NCI-H2196 treated with DMSO at 0.1 percent for 48 hours (cell line): ENCODE data around the gene TBR1.

Experiments used
- DNase-seq: peaks from one replicate; lab custom pipeline; 2025; ENCODE audit not compliant: unreplicated experiment; lab: John Stamatoyannopoulos, UW

The TBR1 gene

GRCh38 chr2:161414042-161415033, 1.8 kb upstream of the TBR1 start:
- DNase-seq = no peak

GRCh38 chr2:161415034-161415986, 787 bp upstream of the TBR1 start:
- DNase-seq = no peak

GRCh38 chr2:161416708-161417437, 776 bp downstream of the TBR1 start:
- no peak for DNase-seq

- DNase-seq = no peak
Observed at GRCh38 chr2:161417438-161418274, 1.6 kb downstream of the TBR1 start.

- DNase-seq = no peak
Observed at GRCh38 chr2:161418275-161418714, 2.2 kb downstream of the TBR1 start.

GRCh38 chr2:161418715-161419637, 2.9 kb downstream of the TBR1 start:
- no peak for DNase-seq

- no peak for DNase-seq
Observed at GRCh38 chr2:161419638-161420190, 3.6 kb downstream of the TBR1 start.

GRCh38 chr2:161420406-161421074, 4.4 kb downstream of the TBR1 start:
- no peak for DNase-seq

GRCh38 chr2:161421686-161422085, 5.6 kb downstream of the TBR1 start:
- DNase-seq = no peak

- no peak for DNase-seq
Observed at GRCh38 chr2:161422816-161423403, 6.8 kb downstream of the TBR1 start.

- DNase-seq = no peak
Observed at GRCh38 chr2:161423421-161424393, 7.6 kb downstream of the TBR1 start.

GRCh38 chr2:161424394-161424769, 8.3 kb downstream of the TBR1 start:
- DNase-seq = no peak

- no peak for DNase-seq
Observed at GRCh38 chr2:161424891-161425727, 9.0 kb downstream of the TBR1 start.

GRCh38 chr2:161425728-161426454, 9.8 kb downstream of the TBR1 start:
- no peak for DNase-seq

GRCh38 chr2:161426455-161426921, 10.4 kb downstream of the TBR1 start:
- DNase-seq = no peak
